Hepatocyte (in vitro differentiated cells): ENCODE data around the gene RPS6KA2. TPM values are rescaled to one million over a fixed set of nuclear protein-coding genes. Genes with fewer than 3 reads are reported as not detected.

Experiments
- DNase-seq: peaks from one replicate; pipeline ENCODE4 v3.0.0-alpha.2; 2016; ENCODE audit warnings: low spot score
- H2AFZ ChIP-seq: fragments of 200-600 bp; sonication (generic); 2 replicates; pipeline ENCODE4 v1.6.0; 2016; ENCODE audit warnings: antibody characterized with exemption, mild to moderate bottlenecking
- H3K27ac ChIP-seq: fragments of 200-600 bp; sonication (generic); 2 replicates; pipeline ENCODE4 v1.5.1; 2016; ENCODE audit warnings: mild to moderate bottlenecking
- H3K27me3 ChIP-seq: fragments of 200-600 bp; sonication (generic); 2 replicates; pipeline ENCODE4 v1.6.1; 2016
- H3K36me3 ChIP-seq: fragments of 200-600 bp; sonication (generic); replicated peaks from 2 replicates; pipeline ENCODE4 v1.5.1; 2016; ENCODE audit warnings: low read depth; ENCODE audit not compliant: insufficient read depth
- H3K4me1 ChIP-seq: fragments of 200-600 bp; sonication (generic); 2 replicates; pipeline ENCODE4 v1.5.1; 2016; ENCODE audit warnings: mild to moderate bottlenecking, moderate library complexity; ENCODE audit not compliant: insufficient read depth
- H3K4me2 ChIP-seq: fragments of 200-600 bp; sonication (generic); 2 replicates; pipeline ENCODE4 v1.6.0; 2016
- H3K4me3 ChIP-seq: fragments of 200-600 bp; sonication (generic); 2 replicates; pipeline ENCODE4 v1.5.1; 2016; ENCODE audit warnings: mild to moderate bottlenecking
- H3K79me2 ChIP-seq: fragments of 200-600 bp; sonication (generic); 2 replicates; pipeline ENCODE4 v1.6.0; 2017; ENCODE audit warnings: mild to moderate bottlenecking
- H3K9me2 ChIP-seq: fragments of 200-600 bp; sonication (generic); replicated peaks from 2 replicates; pipeline ENCODE4 v1.6.0; 2017; ENCODE audit warnings: mild to moderate bottlenecking; ENCODE audit not compliant: insufficient read depth
- H3K9me3 ChIP-seq: fragments of 200-600 bp; sonication (generic); 2 replicates; pipeline ENCODE4 v1.5.1; 2016; ENCODE audit warnings: low read depth, mild to moderate bottlenecking
- H4K20me1 ChIP-seq: fragments of 200-600 bp; sonication (generic); 2 replicates; pipeline ENCODE4 v1.6.0; 2016; ENCODE audit warnings: mild to moderate bottlenecking; ENCODE audit not compliant: insufficient read depth, poor library complexity, severe bottlenecking
- CTCF ChIP-seq: fragments of 200-600 bp; sonication (generic); IDR thresholded peaks from 2 replicates; pipeline ENCODE4 v1.5.1; 2016; ENCODE audit warnings: antibody characterized with exemption, mild to moderate bottlenecking; ENCODE audit not compliant: poor library complexity
- EZH2 ChIP-seq: fragments of 200-600 bp; sonication (generic); IDR thresholded peaks from 2 replicates; pipeline ENCODE4 v1.6.1; 2016; ENCODE audit warnings: antibody characterized with exemption, mild to moderate bottlenecking, borderline replicate concordance
- EZH2phosphoT487 ChIP-seq: fragments of 200-600 bp; sonication (generic); IDR thresholded peaks from one replicate; pipeline ENCODE4 v1.6.1; 2018; ENCODE audit warnings: antibody characterized with exemption, mild to moderate bottlenecking, low read depth, moderate library complexity; ENCODE audit not compliant: unreplicated experiment, severe bottlenecking
- WGBS: methylation state at CpG from one replicate; pipeline ENCODE4 v1.1.6; 2016; ENCODE audit warnings: low lambda C conversion rate; ENCODE audit errors: missing lambda C conversion rate; 5-methylcytosine and 5-hydroxymethylcytosine counted together
- polyA plus RNA-seq: library from polyadenylated mRNA; unstranded; fragments of >200 nt; fragmentation: Nextera tagmentation; extraction: Ambion mirVana; gene quantifications from 2 replicates; pipeline ENCODE4 v1.2.1, GENCODE V29; 2016
- total RNA-seq: library from RNA; depleted of rRNA; stranded (reverse); fragments of >200 nt; gene quantifications from 2 replicates; pipeline ENCODE4 v1.2.3, GENCODE V29; 2014

Gene RPS6KA2
- total RNA-seq (26.3 and 29.2 TPM in 2 replicates), polyA plus RNA-seq (27.7 and 34.8 TPM in 2 replicates)

- no peak for TF ChIP-seq EZH2
- TF ChIP-seq CTCF = no peak
- no peak for TF ChIP-seq EZH2phosphoT487
Observed at GRCh38 chr6:166627033-166627874, at the start of gene RPS6KA2. Gene RPS6KA2, minus strand, starts transcription at chr6:166627251. Its CDS starts 232 bp downstream, at chr6:166627019.

GRCh38 chr6:166676270-166676860 is 49.3 kb upstream of the RPS6KA2 start:
- H3K27me3 ChIP-seq = no peaks in the 10 kb centered on the region
- peaks cover 14% of the 10 kb centered on the region for H3K4me1 ChIP-seq
- H4K20me1 ChIP-seq = no peaks in the 10 kb centered on the region
- no peaks in the 10 kb centered on the region for H3K9me2 ChIP-seq
- H3K9me3 ChIP-seq = no peaks in the 10 kb centered on the region
- H3K79me2 ChIP-seq = no peaks in the 10 kb centered on the region
- H3K27ac ChIP-seq = no peak overlapping the region
- DNase-seq = no peak
- no peak for TF ChIP-seq CTCF
- TF ChIP-seq EZH2phosphoT487 = no peak
- no peak for TF ChIP-seq EZH2
- no peak overlapping the region for H3K4me3 ChIP-seq
- H2AFZ ChIP-seq = no peak overlapping the region
- no peak overlapping the region for H3K4me2 ChIP-seq
- no peaks in the 10 kb centered on the region for H3K36me3 ChIP-seq
- WGBS = 93% methylated on average over 14 of the region's 14 CpGs

More at GRCh38 chr6:166627033-166627874, at the start of gene RPS6KA2:
- Histone ChIP-seq H4K20me1 (no peaks in the 10 kb centered on the region), H3K4me3 (peak within 1 kb of the TSS; percentile 91), H3K4me1 (peaks cover 15% of the 10 kb centered on the region), H3K27me3 (peaks cover 8% of the 10 kb centered on the region), H3K4me2 (peak within 1 kb of the TSS; percentile 94), H3K36me3 (no peaks in the 10 kb centered on the region), H3K9me3 (no peaks in the 10 kb centered on the region), H3K27ac (peak within 1 kb of the TSS; percentile 91), H3K79me2 (peaks cover 32% of the 10 kb centered on the region), H3K9me2 (no peaks in the 10 kb centered on the region), H2AFZ (peak within 1 kb of the TSS; percentile 83)
- WGBS = under 1% methylated on average over 47 of the region's 87 CpGs
- peak; percentile 100 for DNase-seq

GRCh38 chr6:166675736-166676135 is 48.7 kb upstream of the RPS6KA2 start:
- no peak for TF ChIP-seq EZH2
- TF ChIP-seq EZH2phosphoT487 = no peak
- TF ChIP-seq CTCF = no peak
- H3K27me3 ChIP-seq = no peaks in the 10 kb centered on the region
- no peak overlapping the region for H3K27ac ChIP-seq
- no peaks in the 10 kb centered on the region for H4K20me1 ChIP-seq
- no peak overlapping the region for H3K4me3 ChIP-seq
- peak; percentile 41 for DNase-seq
- H3K9me2 ChIP-seq = no peaks in the 10 kb centered on the region
- H3K36me3 ChIP-seq = no peaks in the 10 kb centered on the region
- no peaks in the 10 kb centered on the region for H3K79me2 ChIP-seq
- no peak overlapping the region for H3K4me2 ChIP-seq
- H3K4me1 ChIP-seq = peaks cover 18% of the 10 kb centered on the region
- H3K9me3 ChIP-seq = no peaks in the 10 kb centered on the region
- H2AFZ ChIP-seq = no peak overlapping the region
- 71% methylated on average over 9 of the region's 9 CpGs for WGBS
